GM10248 (cell line): ENCODE results near the gene HOATZ.

Experiments
- CTCF ChIA-PET: fragments of 300-600 bp; sonication (Branson Sonifier 250); formaldehyde crosslinking; extraction: SDS; loops from one replicate; lab custom pipeline; 2021; ENCODE audit warnings: antibody characterized with exemption; lab: Yijun Ruan, JAX
- POLR2A ChIA-PET: fragments of 350-650 bp; sonication (Branson Sonifier 250); formaldehyde crosslinking; extraction: SDS; loops from one replicate; lab custom pipeline; 2020; ENCODE audit warnings: antibody characterized with exemption; lab: Yijun Ruan, JAX
- DNase-seq: peaks from one replicate; pipeline ENCODE4 v3.0.0; 2012; ENCODE audit errors: extremely low spot score
- TF ChIP-seq, protein P1 (sequence below): IDR thresholded peaks from 2 replicates; pipeline ENCODE4 v1.5.1; 2012; ENCODE audit warnings: mild to moderate bottlenecking, low read depth; ENCODE audit errors: extremely low read depth, missing control alignments, control extremely low read depth

The HOATZ gene

DNA sequence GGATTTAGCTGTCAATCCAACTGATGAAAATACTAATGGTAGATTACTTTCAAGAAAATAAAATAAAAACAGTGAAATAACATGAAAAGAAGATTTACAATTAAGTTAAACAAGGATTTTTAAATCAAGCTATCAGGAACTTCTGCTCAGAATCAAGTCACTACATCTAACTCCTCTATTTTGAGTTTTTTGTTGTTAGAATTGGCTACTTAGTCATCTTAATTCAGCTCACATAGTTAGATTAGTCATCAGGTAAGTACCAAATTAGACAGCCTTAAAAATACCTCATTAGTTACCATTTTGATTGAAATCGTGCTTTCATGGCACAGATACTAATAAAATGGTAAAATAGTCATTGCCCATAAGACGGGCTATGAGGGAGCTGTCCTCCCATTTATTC is 38.2 kb upstream of the HOATZ start:
- TF ChIP-seq, protein P1, sequence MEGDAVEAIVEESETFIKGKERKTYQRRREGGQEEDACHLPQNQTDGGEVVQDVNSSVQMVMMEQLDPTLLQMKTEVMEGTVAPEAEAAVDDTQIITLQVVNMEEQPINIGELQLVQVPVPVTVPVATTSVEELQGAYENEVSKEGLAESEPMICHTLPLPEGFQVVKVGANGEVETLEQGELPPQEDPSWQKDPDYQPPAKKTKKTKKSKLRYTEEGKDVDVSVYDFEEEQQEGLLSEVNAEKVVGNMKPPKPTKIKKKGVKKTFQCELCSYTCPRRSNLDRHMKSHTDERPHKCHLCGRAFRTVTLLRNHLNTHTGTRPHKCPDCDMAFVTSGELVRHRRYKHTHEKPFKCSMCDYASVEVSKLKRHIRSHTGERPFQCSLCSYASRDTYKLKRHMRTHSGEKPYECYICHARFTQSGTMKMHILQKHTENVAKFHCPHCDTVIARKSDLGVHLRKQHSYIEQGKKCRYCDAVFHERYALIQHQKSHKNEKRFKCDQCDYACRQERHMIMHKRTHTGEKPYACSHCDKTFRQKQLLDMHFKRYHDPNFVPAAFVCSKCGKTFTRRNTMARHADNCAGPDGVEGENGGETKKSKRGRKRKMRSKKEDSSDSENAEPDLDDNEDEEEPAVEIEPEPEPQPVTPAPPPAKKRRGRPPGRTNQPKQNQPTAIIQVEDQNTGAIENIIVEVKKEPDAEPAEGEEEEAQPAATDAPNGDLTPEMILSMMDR, result no peak
- ChIA-PET POLR2A (no interaction called here), CTCF (interaction anchor here (0.6 kb wide), 1 partner anchor 30 kb away, joined by 3 read pairs; no protein-coding TSS in a partner anchor)
- no peak for DNase-seq

DNA sequence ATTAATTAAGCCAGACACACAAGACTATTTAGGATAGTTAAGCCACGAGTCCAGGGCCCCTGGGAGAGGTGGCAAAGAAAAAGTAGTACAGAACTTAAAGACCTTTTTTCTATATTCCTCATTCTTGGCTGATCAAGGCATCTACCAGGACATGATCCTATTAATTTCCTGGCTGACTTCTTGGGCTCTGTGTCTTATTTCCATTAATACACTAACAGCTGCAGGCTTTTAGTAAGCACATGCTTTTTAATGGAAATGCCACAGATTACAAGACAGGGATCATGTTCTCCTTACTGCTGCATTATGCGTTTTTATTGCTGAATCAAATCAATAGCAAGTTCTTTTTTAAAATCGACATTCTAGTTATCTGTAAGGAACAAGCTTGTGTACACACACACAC is 37.6 kb upstream of the HOATZ start:
- ChIA-PET CTCF (no interaction called here), POLR2A (no interaction called here)
- DNase-seq, result no peak
- TF ChIP-seq, protein P1, result no peak

DNA sequence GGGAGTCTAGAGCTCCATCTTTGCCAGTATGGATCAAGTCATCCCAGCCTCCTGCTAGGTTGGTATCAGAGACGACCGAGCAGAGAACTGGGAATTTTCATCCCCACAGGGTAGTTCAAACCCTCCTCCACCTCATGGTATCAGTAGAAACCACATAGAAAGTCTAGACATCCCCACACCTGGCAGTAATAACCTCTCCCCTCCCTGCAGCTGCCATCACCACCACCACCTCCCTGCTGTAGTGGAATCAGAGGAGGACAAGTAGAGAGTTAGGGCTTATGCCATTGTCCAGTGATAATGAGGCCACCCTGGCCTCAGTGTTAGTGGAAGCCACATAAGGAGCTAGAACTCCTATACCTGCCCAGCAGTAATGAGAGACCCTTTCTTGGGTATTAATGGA is 36.7 kb upstream of the HOATZ start:
- no peak for DNase-seq
- POLR2A ChIA-PET, result no interaction called here
- TF ChIP-seq, protein P1, result no peak
- CTCF ChIA-PET, result no interaction called here

DNA sequence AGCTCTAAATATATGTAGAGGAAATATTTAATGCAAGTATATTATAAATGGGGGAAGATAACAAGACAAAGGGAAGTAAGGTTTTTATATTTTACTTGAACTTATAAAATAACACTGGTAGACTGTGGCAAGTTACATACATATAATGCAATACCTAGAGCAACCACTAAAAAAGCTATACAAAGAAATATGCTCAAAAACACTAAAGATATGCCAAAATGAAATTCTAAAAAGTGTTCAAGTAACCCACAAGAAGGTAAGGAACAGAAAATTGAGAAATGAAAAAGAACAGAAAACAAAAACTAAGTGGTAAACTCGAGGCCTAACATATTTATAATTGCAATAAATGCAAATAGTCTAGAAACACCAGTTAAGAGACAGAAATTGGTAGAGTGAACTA is 34.9 kb upstream of the HOATZ start:
- ChIA-PET CTCF (no interaction called here), POLR2A (no interaction called here)
- TF ChIP-seq, protein P1, result no peak
- no peak for DNase-seq

DNA sequence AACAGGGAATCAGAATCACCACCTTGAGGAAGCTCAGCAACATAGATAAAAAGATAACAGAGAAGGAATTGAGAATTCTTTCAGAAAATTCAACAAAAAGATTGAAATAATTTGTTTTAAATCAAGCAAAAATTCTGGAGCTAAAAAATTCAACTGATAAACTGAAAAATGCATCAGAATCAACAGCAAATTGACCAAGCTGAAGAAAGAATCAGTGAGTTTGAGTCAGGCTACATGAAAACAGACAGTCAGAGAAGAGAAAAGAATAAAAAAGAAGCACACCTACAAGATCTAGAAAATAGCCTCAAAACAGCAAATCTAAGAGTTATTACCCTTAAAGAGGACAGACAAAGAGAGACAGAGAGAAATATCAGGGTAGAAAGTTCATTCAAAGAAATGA is 31.1 kb upstream of the HOATZ start:
- ChIA-PET POLR2A (no interaction called here), CTCF (interaction anchor here (1.2 kb wide), 1 partner anchor 24 kb away, joined by 3 read pairs; no protein-coding TSS in a partner anchor)
- DNase-seq, result no peak

DNA sequence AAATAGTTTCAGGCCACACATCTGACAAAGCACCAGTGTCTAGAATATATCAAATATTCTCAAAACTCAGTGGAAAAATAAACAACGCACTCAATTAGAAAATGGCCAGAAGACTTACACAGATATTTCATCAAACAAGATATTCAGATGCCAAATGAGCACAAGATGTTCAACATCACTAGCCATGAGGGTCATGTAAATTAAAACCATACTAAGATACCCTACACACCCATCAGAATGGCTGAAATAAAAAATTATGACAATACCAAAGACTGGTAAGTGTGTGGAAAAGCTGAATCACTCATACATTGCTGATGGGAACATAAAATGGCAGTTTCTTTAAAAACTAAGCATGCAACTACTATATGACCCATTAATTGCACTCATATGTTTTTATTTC is 24.1 kb upstream of the HOATZ start:
- TF ChIP-seq, protein P1, result no peak
- DNase-seq, result no peak
- CTCF ChIA-PET, result no interaction called here
- POLR2A ChIA-PET, result interaction anchor here (0.6 kb wide), 1 partner anchor 40 kb away, joined by 3 read pairs; no protein-coding TSS in a partner anchor

More for the DNA sequence above, 31.1 kb upstream of the HOATZ start:
- TF ChIP-seq, protein P1, result no peak

DNA sequence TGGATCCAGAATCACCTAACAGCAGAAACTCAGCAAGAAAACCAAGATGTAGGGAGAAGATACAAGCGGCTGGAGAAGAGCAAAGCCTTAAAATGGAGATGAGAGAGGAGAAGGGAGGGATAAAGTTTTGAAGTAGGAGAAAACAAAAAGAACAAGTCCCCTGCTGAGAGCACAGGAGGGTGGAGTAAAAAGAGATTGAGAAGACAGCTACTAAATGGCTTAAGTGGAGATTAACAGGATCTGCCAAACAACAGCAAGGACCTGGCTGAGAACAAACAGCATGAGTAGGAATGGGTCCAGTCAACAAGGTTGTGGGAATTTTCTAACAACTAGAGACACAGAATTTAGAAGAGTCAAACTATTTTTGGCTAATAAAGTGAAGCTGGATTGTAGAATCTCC is 20.5 kb upstream of the HOATZ start:
- ChIA-PET CTCF (interaction anchor here (1.2 to 2.2 kb wide), 3 partner anchors 12 to 47 kb away, joined by 3 to 5 read pairs (median 4); no protein-coding TSS in a partner anchor), POLR2A (interaction anchor here (1.2 kb wide), 1 partner anchor 15 kb away, joined by 3 read pairs; no protein-coding TSS in a partner anchor)
- DNase-seq, result no peak
- TF ChIP-seq, protein P1, result no peak
